Inflammatory macrophage (primary cell): ENCODE results near the gene SLC40A1.

Experiments used
- DNase-seq, 2 donors: peaks; one replicate each; pipeline ENCODE4 v3.0.0-alpha.2; 2020 to 2022

SLC40A1 gene

GRCh38 chr2:189511210-189511959 lies 69.2 kb downstream of the SLC40A1 start:
- no peak for DNase-seq
